Mesenchymal stem cell (in vitro differentiated cells and primary cell): ENCODE data around the gene DHDH.
A peak's percentile ranks its signal among the peaks of the same experiment; 100 is the strongest.

ENCODE experiments used
- DNase-seq: peaks from one replicate; pipeline ENCODE4 v3.0.0-alpha.2; 2013
- H2AFZ ChIP-seq: one replicate; pipeline ENCODE4 v1.6.1; 2013; ENCODE audit warnings: low read depth, mild to moderate bottlenecking, control low read depth, inconsistent platforms, low read length, moderate library complexity
- H2AK5ac ChIP-seq: 2 replicates; pipeline ENCODE4 v1.6.1; 2013; ENCODE audit warnings: low read length, moderate library complexity, mild to moderate bottlenecking, inconsistent platforms; ENCODE audit not compliant: severe bottlenecking
- H2BK120ac ChIP-seq: one replicate; pipeline ENCODE4 v1.6.1; 2013; ENCODE audit warnings: low read depth, mild to moderate bottlenecking, inconsistent platforms, low read length, moderate library complexity
- H2BK12ac ChIP-seq, 2 experiments: one replicate each; pipeline ENCODE4 v1.6.1; 2013; ENCODE audit warnings: inconsistent platforms in 2 of 2, low read length in 2 of 2, mild to moderate bottlenecking in 2 of 2, moderate library complexity in 2 of 2, control low read depth in 1 of 2
- H2BK15ac ChIP-seq: one replicate; pipeline ENCODE4 v1.6.1; 2013; ENCODE audit warnings: mild to moderate bottlenecking, low read depth, inconsistent platforms; ENCODE audit not compliant: poor library complexity, severe bottlenecking
- H2BK5ac ChIP-seq: 2 replicates; pipeline ENCODE4 v1.6.1; 2013; ENCODE audit warnings: low read depth, mild to moderate bottlenecking, low read length, control low read depth, inconsistent platforms; ENCODE audit not compliant: poor library complexity, severe bottlenecking
- H3K14ac ChIP-seq, 2 experiments: one replicate each; pipeline ENCODE4 v1.6.1; 2013; ENCODE audit warnings: inconsistent platforms in 2 of 2, low read length in 2 of 2, control low read depth in 1 of 2, mild to moderate bottlenecking in 1 of 2, moderate library complexity in 1 of 2
- H3K18ac ChIP-seq, 2 experiments: one replicate each; pipeline ENCODE4 v1.6.1; 2013; ENCODE audit warnings: inconsistent platforms in 2 of 2, low read length in 2 of 2, control low read depth in 1 of 2, low read depth in 1 of 2, mild to moderate bottlenecking in 1 of 2
- H3K23ac ChIP-seq, 2 experiments: one replicate each; pipeline ENCODE4 v1.6.1; 2013; ENCODE audit warnings: inconsistent platforms in 2 of 2, low read length in 2 of 2, mild to moderate bottlenecking in 2 of 2, moderate library complexity in 2 of 2, control low read depth in 1 of 2
- H3K27ac ChIP-seq: 2 replicates; pipeline ENCODE4 v1.5.1; 2013; ENCODE audit warnings: mild to moderate bottlenecking, moderate library complexity, low read length, control low read depth, inconsistent platforms; ENCODE audit not compliant: poor library complexity, severe bottlenecking
- H3K27me3 ChIP-seq, 2 experiments: 2 replicates each; pipeline versions ENCODE4 v1.6.1 to v1.7.0; 2013; ENCODE audit warnings: low read length in 2 of 2, mild to moderate bottlenecking in 2 of 2, moderate library complexity in 2 of 2, control low read depth in 1 of 2, inconsistent platforms in 1 of 2; ENCODE audit not compliant: control insufficient read depth in 1 of 2, insufficient read depth in 1 of 2
- H3K36me3 ChIP-seq, 2 experiments: 2 replicates each; pipeline versions ENCODE4 v1.6.1 to v1.7.0; 2013; ENCODE audit warnings: low read length in 2 of 2, control low read depth in 1 of 2, inconsistent platforms in 1 of 2, low read depth in 1 of 2, mild to moderate bottlenecking in 1 of 2; ENCODE audit not compliant: insufficient read depth in 2 of 2, control insufficient read depth in 1 of 2
- H3K4ac ChIP-seq, 2 experiments: one replicate each; pipeline ENCODE4 v1.6.1; 2013; ENCODE audit warnings: inconsistent platforms in 2 of 2, low read length in 2 of 2, mild to moderate bottlenecking in 2 of 2, moderate library complexity in 2 of 2, control low read depth in 1 of 2, low read depth in 1 of 2
- H3K4me1 ChIP-seq: 2 replicates; pipeline ENCODE4 v1.6.1; 2013; ENCODE audit warnings: low read depth, low read length, control low read depth; ENCODE audit not compliant: control insufficient read depth, insufficient read depth
- H3K4me2 ChIP-seq: 2 replicates; pipeline ENCODE4 v1.6.1; 2013; ENCODE audit warnings: low read length, mild to moderate bottlenecking, inconsistent platforms; ENCODE audit not compliant: poor library complexity, severe bottlenecking
- H3K4me3 ChIP-seq, 2 experiments: 2 replicates each; pipeline versions ENCODE4 v1.5.1 to v1.7.0; 2013; ENCODE audit warnings: low read length in 2 of 2, mild to moderate bottlenecking in 2 of 2, control low read depth in 1 of 2, low read depth in 1 of 2; ENCODE audit not compliant: insufficient read depth in 1 of 2
- H3K79me1 ChIP-seq: replicated peaks from 2 replicates; pipeline ENCODE4 v1.6.1; 2013; ENCODE audit warnings: mild to moderate bottlenecking, control low read depth, low read length, inconsistent platforms; ENCODE audit not compliant: poor library complexity, severe bottlenecking
- H3K9ac ChIP-seq: 2 replicates; pipeline ENCODE4 v1.7.0; 2013; ENCODE audit warnings: mild to moderate bottlenecking, low read length, moderate library complexity
- H3K9me3 ChIP-seq: 2 replicates; pipeline ENCODE4 v1.7.0; 2013; ENCODE audit warnings: mild to moderate bottlenecking, low read length; ENCODE audit not compliant: control insufficient read depth
- H4K8ac ChIP-seq: one replicate; pipeline ENCODE4 v1.6.1; 2013; ENCODE audit warnings: inconsistent platforms, mild to moderate bottlenecking, low read length, moderate library complexity
- H4K91ac ChIP-seq: one replicate; pipeline ENCODE4 v1.6.1; 2013; ENCODE audit warnings: mild to moderate bottlenecking, low read length, inconsistent platforms
- WGBS: methylation state at CpG from one replicate; pipeline ENCODE4 v1.1.7; 2013; ENCODE audit warnings: mixed read lengths; 5-methylcytosine and 5-hydroxymethylcytosine counted together

DHDH gene

DNA sequence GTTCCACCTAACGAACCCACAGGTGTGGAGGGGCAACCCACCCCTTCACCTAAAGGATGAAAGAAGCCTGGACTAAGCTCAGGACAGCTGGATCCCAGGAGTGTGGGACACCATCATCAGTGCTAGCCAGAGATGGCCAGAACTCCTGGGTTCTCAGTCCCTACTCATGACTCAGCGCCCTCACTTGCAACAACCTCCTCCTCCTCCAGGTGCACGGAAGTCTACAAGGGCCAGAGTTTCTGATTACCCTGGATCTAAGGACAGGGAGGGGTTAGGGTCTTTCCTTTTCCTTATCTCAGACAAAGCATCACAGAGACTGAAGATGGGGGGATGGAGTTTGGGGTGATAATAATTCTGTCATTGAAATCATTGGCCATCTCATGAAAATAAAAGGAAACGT is 42.9 kb upstream of the DHDH start:
- H2BK120ac ChIP-seq: no peak overlapping the region
- H3K79me1 ChIP-seq: no peaks in the 10 kb centered on the region
- no peak overlapping the region for H3K18ac ChIP-seq
- H2AFZ ChIP-seq: no peak overlapping the region
- H3K36me3 ChIP-seq: no peaks in the 10 kb centered on the region
- 86% methylated on average over 1 of the region's 4 CpGs for WGBS
- no peak overlapping the region for H3K27ac ChIP-seq
- no peak overlapping the region for H3K23ac ChIP-seq
- no peak overlapping the region for H3K4me3 ChIP-seq
- peak overlapping the region in 1 of 2 experiments; percentile 32 for H3K14ac ChIP-seq
- H3K4me1 ChIP-seq: peaks cover 4% of the 10 kb centered on the region
- H3K4me2 ChIP-seq: no peak overlapping the region
- H2BK15ac ChIP-seq: no peak overlapping the region
- no peak overlapping the region for H2BK12ac ChIP-seq
- H2AK5ac ChIP-seq: peak overlapping the region; percentile 16
- no peak overlapping the region for H3K9ac ChIP-seq
- H4K91ac ChIP-seq: no peak overlapping the region
- no peak overlapping the region for H2BK5ac ChIP-seq
- H3K27me3 ChIP-seq: peaks cover 0 to 9% of the 10 kb centered on the region in 2 experiments
- no peak for DNase-seq
- H4K8ac ChIP-seq: no peak overlapping the region
- H3K4ac ChIP-seq: no peak overlapping the region
- H3K9me3 ChIP-seq: no peaks in the 10 kb centered on the region

DNA sequence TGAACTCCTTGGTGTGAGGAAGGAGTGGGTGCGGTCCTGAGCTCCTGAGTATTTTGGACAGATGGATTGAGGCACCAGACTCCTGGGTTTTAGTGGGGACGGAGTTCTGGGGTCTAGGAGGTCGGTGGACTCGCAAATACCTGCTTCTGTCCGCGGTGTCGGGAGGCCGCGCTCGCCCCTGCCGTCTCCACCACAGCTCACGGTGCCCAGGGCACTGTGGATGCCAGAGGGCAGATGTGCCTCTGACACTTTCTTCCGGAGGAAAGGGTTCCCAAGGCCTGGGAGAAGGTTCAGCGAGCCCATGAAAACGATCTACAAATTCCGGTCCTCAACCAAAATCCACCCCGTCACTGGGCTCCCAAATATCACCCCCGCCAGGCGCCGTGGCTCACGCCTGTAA is 38.3 kb upstream of the DHDH start:
- Histone ChIP-seq H3K27ac (no peak overlapping the region), H3K79me1 (no peaks in the 10 kb centered on the region), H4K91ac (no peak overlapping the region), H3K9me3 (no peaks in the 10 kb centered on the region), H3K18ac (no peak overlapping the region), H2AFZ (no peak overlapping the region), H3K4me2 (no peak overlapping the region), H3K23ac (no peak overlapping the region), H3K4me1 (peaks cover 4% of the 10 kb centered on the region), H3K9ac (no peak overlapping the region), H4K8ac (no peak overlapping the region), H2BK15ac (no peak overlapping the region), H3K27me3 (peaks cover 0 to 9% of the 10 kb centered on the region in 2 experiments), H2BK5ac (no peak overlapping the region), H2BK120ac (no peak overlapping the region), H2BK12ac (no peak overlapping the region), H2AK5ac (no peak overlapping the region), H3K4me3 (no peak overlapping the region), H3K36me3 (no peaks in the 10 kb centered on the region), H3K4ac (no peak overlapping the region), H3K14ac (no peak overlapping the region)
- 93% methylated on average over 21 of the region's 21 CpGs for WGBS
- DNase-seq: no peak

DNA sequence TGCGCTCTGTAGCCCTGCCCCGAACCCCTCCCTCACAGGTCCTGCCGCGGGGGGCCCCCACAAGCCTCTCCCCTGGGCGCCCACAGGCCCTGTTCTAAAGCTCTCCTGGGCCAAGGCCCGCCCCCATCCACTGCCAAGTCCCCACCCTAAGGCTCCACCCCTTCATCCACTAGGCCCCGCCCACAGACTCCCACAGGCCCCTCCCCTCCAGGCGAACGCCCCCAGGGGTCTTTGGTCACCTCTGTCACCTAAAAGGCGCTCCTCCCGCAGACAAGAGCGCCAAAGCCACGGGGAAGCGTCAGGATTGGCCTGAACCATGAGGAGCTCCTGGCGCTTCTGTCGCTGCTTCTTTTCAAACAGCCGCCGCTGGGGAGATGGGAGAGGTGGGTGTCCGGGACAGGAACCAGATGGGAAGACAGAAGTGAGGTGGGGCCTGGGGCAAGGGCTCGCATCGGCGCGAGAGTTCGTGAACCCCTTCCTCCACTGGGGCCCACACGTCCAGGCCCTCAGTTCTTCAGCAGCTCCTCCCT is 37.2 kb upstream of the DHDH start:
- Histone ChIP-seq H3K4me1 (peaks cover 7% of the 10 kb centered on the region), H3K4me2 (no peak overlapping the region), H3K27ac (no peak overlapping the region), H2BK5ac (no peak overlapping the region), H4K91ac (no peak overlapping the region), H2BK15ac (no peak overlapping the region), H3K14ac (no peak overlapping the region), H3K27me3 (peaks cover 0 to 9% of the 10 kb centered on the region in 2 experiments), H3K23ac (no peak overlapping the region), H2AFZ (no peak overlapping the region), H3K4me3 (peak overlapping the region in 1 of 2 experiments; percentile 65), H2BK12ac (no peak overlapping the region), H3K9me3 (no peaks in the 10 kb centered on the region), H3K79me1 (peaks cover 6% of the 10 kb centered on the region), H3K18ac (no peak overlapping the region), H3K4ac (no peak overlapping the region), H3K36me3 (no peaks in the 10 kb centered on the region), H2AK5ac (no peak overlapping the region), H3K9ac (peak overlapping the region; percentile 53), H2BK120ac (peak overlapping the region; percentile 58), H4K8ac (peak overlapping the region; percentile 81)
- no peak for DNase-seq
- WGBS: 50% methylated on average over 24 of the region's 25 CpGs

DNA sequence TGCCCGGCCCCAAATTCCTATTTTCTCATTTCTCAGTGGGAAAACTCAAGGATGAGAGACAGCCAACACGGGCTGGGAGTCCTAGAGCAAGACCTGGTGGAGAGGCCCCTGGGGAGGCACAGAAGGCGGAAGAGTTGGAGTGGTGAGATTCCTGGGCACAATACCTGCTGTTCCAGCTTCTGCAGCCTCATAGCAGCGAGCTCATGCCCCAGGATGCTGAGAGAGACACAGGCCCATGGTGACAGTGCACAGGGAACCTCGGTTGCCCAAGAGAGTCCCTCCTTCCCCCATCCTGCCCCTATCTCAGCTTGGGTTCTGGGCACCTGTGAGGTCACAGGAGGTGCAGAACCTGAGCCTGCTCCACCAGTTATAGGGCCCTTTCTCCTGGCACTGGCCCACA is 36.3 kb upstream of the DHDH start:
- Histone ChIP-seq H3K9me3 (no peaks in the 10 kb centered on the region), H2AK5ac (no peak overlapping the region), H3K36me3 (peaks cover 6% of the 10 kb centered on the region in 2 experiments), H3K27ac (no peak overlapping the region), H2BK5ac (no peak overlapping the region), H2AFZ (no peak overlapping the region), H3K14ac (no peak overlapping the region), H3K9ac (no peak overlapping the region), H3K4me3 (no peak overlapping the region), H3K23ac (no peak overlapping the region), H4K8ac (no peak overlapping the region), H3K18ac (no peak overlapping the region), H2BK15ac (peak overlapping the region; percentile 80), H2BK120ac (no peak overlapping the region), H3K27me3 (peaks cover 0 to 9% of the 10 kb centered on the region in 2 experiments), H4K91ac (no peak overlapping the region), H2BK12ac (no peak overlapping the region), H3K4me1 (peaks cover 8% of the 10 kb centered on the region), H3K4me2 (no peak overlapping the region), H3K79me1 (peaks cover 9% of the 10 kb centered on the region), H3K4ac (no peak overlapping the region)
- no peak for DNase-seq
- 92% methylated on average over 5 of the region's 5 CpGs for WGBS
